ENCODE measurements around the gene MON2. TPM values are rescaled to one million over a fixed set of nuclear protein-coding genes. Genes with fewer than 3 reads are reported as not detected.

Gene MON2
- total RNA-seq, 1 donor from 2014 or later, result 26.4 TPM

DNA sequence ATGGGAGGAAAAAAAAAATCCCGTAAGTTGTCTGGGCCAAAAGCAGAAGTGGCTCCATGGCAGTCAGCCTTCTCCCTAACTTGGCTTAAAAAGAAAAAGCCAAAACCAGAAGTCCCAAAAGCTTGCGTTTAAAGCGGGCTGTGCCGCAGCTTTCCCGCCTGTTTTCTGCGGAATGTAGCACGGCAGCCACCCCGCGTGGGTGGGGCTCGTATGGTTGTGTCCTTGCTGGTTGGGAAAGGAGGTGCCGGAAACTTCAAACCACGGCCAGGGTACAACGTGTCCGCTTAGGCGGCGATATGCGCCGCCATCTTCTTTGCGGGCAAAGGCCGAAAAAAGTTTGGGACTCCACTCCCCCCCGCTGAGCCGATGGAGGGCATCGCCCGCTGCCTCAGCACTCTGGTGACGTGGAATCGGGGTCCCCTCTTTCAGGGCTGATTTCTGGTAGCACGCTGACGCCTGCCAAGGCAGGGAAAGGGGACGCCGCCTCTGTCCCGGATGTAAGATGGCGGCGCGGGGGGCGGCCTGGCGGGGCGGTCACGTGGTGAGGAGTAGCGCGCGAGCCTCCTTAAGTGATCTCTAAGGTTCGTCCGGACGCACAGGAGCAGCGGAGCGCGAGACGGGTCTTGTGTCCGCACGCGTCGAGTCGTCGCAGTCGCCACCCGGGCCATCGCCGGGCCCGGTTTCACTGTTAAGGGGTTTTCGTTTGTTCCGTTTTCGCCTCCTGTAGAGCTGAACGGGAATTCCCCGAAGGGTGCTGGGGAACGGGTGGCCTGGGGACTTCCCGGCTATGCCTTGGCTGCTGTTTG lies 135.8 kb downstream of the MON2 start:
- DNase-seq (ENCODE audit: low spot score), result peak; percentile 94
- intact Hi-C loops (cut with DNase I), result loop anchor here (2.0 to 5.0 kb wide), 3 partner anchors 30 to 192 kb away; no protein-coding TSS in a partner anchor

- DNase-seq (ENCODE audit: low spot score), result peak; percentile 93
- intact Hi-C loops (cut with DNase I), result loop anchor here (2.0 to 5.0 kb wide), 3 partner anchors 30 to 192 kb away; no protein-coding TSS in a partner anchor
These were observed 136.6 kb downstream of the MON2 start for GRCh38 chr12:62603061-62603810.

GRCh38 chr12:62603811-62604098 lies 137.1 kb downstream of the MON2 start:
- DNase-seq (ENCODE audit: low spot score), result no peak
- intact Hi-C loops (cut with DNase I), result loop anchor here (2.0 to 5.0 kb wide), 3 partner anchors 29 to 191 kb away; no protein-coding TSS in a partner anchor

- intact Hi-C loops (cut with DNase I), result loop anchor here (5.0 kb wide), 1 partner anchor 98 kb away; no protein-coding TSS in a partner anchor
- DNase-seq (ENCODE audit: low spot score), result no peak
These were observed 137.7 kb downstream of the MON2 start for GRCh38 chr12:62604373-62604772.

DNA sequence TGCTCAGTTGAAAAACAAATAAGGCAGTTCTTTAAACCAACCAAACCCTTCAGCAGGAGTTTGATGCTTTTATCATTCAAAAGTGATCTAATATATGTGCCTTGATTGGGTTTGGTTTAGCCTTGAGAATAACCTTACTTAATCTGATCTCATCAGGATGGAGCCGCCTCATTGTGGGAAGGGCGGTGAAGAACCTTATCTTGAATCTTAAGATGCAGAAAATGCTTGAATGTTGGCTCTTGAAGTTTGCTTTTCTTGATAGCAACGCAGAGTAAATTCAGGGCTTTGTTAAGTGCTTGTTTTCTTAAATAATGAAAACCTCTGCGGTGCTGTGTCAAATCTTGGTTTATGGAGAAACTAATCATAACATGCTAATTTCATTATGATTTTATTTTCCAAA lies 138.2 kb downstream of the MON2 start:
- no peak for DNase-seq (ENCODE audit: low spot score)
- intact Hi-C loops (cut with DNase I), result loop anchor here (5.0 kb wide), 1 partner anchor 97 kb away; no protein-coding TSS in a partner anchor

DNA sequence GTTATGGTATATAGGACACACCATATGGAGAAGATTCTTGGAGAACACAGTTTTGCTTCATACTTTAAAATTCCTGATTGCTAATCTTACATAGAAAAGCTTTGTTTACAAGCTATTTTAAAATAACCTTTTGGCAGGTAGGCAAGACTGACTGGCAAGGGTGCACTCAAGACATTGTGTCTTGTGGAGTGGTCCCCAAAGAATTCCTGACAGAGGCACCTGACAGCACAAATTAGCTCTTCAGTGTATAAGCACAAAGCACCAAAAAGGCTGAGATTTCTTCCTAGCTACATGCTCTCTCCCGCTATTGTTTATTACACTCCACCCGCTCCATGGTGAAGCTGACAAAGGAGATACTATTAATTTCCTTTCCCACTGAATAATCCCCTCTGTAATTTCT lies 139.4 kb downstream of the MON2 start:
- DNase-seq (ENCODE audit: low spot score), result no peak
- intact Hi-C loops (cut with DNase I), result no loop called here

- intact Hi-C loops (cut with DNase I), result no loop called here
- no peak for DNase-seq (ENCODE audit: low spot score)
These were observed 140.0 kb downstream of the MON2 start for GRCh38 chr12:62606654-62607053.

DNA sequence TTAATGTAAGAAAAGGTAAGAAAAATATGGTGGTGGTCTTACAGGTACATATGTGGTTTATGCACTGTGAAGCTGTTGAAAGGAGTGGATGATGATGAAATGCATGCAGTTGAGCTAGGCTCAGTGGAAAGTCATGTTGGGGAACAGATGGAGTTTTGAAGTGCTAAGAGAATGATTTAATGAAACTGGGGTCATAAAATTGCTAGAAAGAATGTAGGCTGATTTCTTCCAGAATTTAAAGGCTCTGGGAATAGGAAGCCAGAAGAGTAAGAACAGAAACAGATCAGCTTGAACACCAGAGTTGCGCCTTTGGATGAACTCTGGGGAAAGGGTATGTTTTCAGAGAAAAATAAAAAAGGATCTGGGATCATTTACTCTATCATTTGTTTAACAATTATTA lies 146.5 kb downstream of the MON2 start:
- intact Hi-C loops (cut with DNase I), result no loop called here
- no peak for DNase-seq (ENCODE audit: low spot score)

DNA sequence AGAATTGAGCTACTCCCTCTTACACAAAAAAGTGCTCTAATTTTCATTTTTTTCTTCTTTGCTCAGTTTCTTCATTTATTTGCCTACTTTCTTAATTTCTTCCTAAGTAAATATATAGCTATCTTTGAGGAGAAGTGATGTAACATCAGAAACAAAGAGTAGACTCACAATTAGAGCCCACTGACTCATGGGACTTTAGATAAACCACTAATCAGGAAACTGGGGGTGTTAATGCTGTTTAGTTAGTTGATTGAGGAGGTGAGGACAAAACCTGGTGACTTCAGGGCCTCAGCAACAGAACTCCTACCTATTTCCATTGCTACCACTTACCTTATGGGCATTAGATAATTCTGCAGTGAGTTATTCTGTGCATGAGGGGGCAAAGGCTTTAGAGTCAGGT lies 151.7 kb downstream of the MON2 start:
- intact Hi-C loops (cut with DNase I), result no loop called here
- no peak for DNase-seq (ENCODE audit: low spot score)

- intact Hi-C loops (cut with DNase I), result no loop called here
- DNase-seq (ENCODE audit: low spot score), result no peak
These were observed 152.3 kb downstream of the MON2 start for GRCh38 chr12:62618930-62619329.

DNA sequence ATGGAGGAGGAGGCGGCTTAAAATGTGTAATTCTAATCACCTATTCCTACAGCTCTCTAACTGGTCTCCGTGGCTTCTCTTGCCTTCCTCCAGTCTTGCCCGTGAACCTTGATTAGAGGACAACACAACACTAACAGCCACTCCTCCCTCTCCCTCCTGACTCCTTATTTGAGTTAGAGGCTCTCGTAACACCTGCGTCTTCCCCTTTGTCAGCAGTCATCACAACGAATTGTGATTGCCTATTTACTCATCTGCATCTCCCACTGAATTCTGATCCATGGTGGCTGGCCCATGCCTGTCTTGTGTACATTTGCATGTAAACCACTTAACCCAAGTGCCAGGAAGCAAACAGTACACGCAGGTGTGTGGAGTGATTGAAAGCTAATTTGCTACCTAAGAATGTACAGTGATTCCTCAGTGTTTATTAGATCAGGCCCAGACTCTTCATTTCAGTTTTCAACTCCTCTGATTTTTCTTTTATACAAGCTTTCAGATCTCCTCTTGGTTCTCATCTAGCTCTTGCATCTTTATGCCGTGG lies 154.5 kb downstream of the MON2 start:
- intact Hi-C loops (cut with DNase I), result no loop called here
- no peak for DNase-seq (ENCODE audit: low spot score)

DNA sequence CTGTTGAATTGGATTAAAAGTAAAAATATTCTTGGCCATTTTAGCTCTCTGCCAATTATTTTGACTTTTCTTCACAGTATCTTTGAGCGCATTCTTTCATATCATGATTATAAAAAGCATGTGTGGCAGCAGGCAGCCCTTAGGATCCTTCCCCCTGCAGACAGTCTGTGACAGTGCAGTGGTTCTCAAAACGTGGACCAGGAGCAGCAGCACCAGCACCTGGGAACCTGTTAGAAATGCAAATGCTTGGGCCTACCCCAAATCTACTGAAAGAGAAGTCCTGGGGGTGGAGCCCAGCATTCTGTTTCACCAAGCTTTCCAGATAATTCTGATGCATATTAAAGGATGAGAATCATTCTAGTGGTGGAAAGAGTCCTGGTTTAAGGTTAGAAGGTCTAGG lies 155.6 kb downstream of the MON2 start:
- intact Hi-C loops (cut with DNase I), result no loop called here
- no peak for DNase-seq (ENCODE audit: low spot score)

- intact Hi-C loops (cut with DNase I), result no loop called here
- DNase-seq (ENCODE audit: low spot score), result no peak
These were observed 158.6 kb downstream of the MON2 start for GRCh38 chr12:62625228-62625627.

- no peak for DNase-seq (ENCODE audit: low spot score)
- intact Hi-C loops (cut with DNase I), result no loop called here
These were observed 160.6 kb downstream of the MON2 start for GRCh38 chr12:62627181-62627580.

- intact Hi-C loops (cut with DNase I), result no loop called here
- DNase-seq (ENCODE audit: low spot score), result no peak
These were observed 162.8 kb downstream of the MON2 start for GRCh38 chr12:62629413-62629812.

- intact Hi-C loops (cut with DNase I), result no loop called here
These were observed 163.5 kb downstream of the MON2 start for GRCh38 chr12:62629971-62630739.

DNA sequence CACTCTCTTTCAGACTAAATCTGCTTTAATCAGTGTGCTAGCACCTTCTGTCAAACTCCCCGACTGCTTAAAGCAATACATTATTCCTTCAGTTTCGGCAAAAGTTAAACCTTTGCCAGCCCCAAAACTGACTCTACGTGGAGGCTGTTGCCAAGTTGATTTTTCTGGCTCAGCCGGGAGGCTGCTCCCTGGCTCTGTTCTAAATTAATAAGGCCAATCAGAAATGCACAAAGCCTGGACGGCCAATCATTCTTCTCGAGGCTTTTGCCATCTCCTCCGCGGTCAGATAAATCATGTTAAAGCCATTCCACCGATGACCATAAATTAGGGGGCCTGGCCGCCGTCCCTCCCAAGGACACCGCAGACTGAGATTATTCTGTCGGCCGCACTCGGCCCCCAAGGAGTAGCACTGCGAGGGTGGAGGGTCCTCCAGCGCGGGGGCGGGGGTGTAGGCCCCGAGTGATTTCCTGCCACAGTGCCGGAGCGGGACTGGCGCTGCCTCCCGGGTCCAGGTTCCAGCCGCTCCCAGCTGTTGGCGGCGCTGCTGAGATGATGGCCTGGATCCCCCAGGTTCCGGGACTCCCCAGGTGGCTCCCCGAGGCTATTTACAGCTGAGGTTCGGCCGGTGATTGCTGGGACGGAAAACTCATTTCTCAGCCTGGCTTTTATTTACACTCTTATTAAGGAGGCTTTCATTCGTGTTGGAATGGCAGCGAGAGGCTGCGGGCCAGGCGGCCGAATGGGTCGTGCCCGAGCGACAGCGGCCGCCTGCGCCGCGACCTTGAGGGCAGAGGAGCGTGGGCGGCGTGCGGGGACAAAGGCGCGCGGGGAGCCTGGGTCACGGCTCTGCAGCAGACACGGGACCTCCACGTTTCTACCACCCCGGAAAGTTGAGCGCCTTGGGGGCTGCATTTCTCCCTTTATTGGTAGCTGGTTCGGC lies 165.1 kb downstream of the MON2 start:
- peak; percentile 88 for DNase-seq (ENCODE audit: low spot score)
- intact Hi-C loops (cut with DNase I), result loop anchor here (2.0 kb wide), 1 partner anchor 29 kb away; no protein-coding TSS in a partner anchor

More at GRCh38 chr12:62629971-62630739, 163.5 kb downstream of the MON2 start:
- no peak for DNase-seq (ENCODE audit: low spot score)

- DNase-seq (ENCODE audit: low spot score), result peak; percentile 79
- intact Hi-C loops (cut with DNase I), result loop anchor here (2.0 kb wide), 1 partner anchor 30 kb away; no protein-coding TSS in a partner anchor
These were observed 165.8 kb downstream of the MON2 start for GRCh38 chr12:62632411-62632918.
